ENCODE data around the gene APLF.

APLF gene

GRCh38 chr2:68562934-68563333, 95.5 kb downstream of the APLF start:
- H3K27me3 ChIP-seq (ENCODE audit: low read length), result no peaks in the 10 kb centered on the region
- H4K20me1 ChIP-seq (ENCODE audit: low read depth, low read length), result no peaks in the 10 kb centered on the region
- H3K4me2 ChIP-seq (ENCODE audit: low read depth, low read length, poor library complexity, severe bottlenecking), result no peak overlapping the region
- H3K36me3 ChIP-seq (ENCODE audit: low read length), result no peaks in the 10 kb centered on the region
- no peak overlapping the region for H3K27ac ChIP-seq (ENCODE audit: low read depth, low read length)
- no peaks in the 10 kb centered on the region for H3K9me3 ChIP-seq (ENCODE audit: insufficient read depth, low read length)
- TF ChIP-seq CTCF (IDR thresholded peaks at IDR 0.05; ENCODE audit: insufficient read depth, low read length, poor library complexity, severe bottlenecking) (no peak), EZH2phosphoT487 (conservative IDR thresholded peaks at IDR 0.05; ENCODE audit: low read length) (no peak)
- no peak overlapping the region for H3K4me3 ChIP-seq (ENCODE audit: insufficient read depth, low read length, poor library complexity, severe bottlenecking)
- no peak overlapping the region for H2AFZ ChIP-seq (ENCODE audit: low read depth, low read length, severe bottlenecking)
- H3K79me2 ChIP-seq (ENCODE audit: insufficient read depth, low read length), result no peaks in the 10 kb centered on the region
- no peaks in the 10 kb centered on the region for H3F3A ChIP-seq (ENCODE audit: insufficient read depth)
- H3K9ac ChIP-seq (ENCODE audit: low read length), result no peak overlapping the region
- H3K9me2 ChIP-seq (replicated peaks; ENCODE audit: insufficient read depth, low read length), result no peaks in the 10 kb centered on the region

GRCh38 chr2:68564426-68564825, 97.0 kb downstream of the APLF start:
- no peak for TF ChIP-seq EZH2phosphoT487 (conservative IDR thresholded peaks at IDR 0.05; ENCODE audit: low read length)
- TF ChIP-seq CTCF (IDR thresholded peaks at IDR 0.05; ENCODE audit: insufficient read depth, low read length, poor library complexity, severe bottlenecking), result no peak
- H3F3A ChIP-seq (ENCODE audit: insufficient read depth), result no peaks in the 10 kb centered on the region
- H3K27me3 ChIP-seq (ENCODE audit: low read length), result no peaks in the 10 kb centered on the region
- H3K79me2 ChIP-seq (ENCODE audit: insufficient read depth, low read length), result no peaks in the 10 kb centered on the region
- H3K9me2 ChIP-seq (replicated peaks; ENCODE audit: insufficient read depth, low read length), result no peaks in the 10 kb centered on the region
- no peaks in the 10 kb centered on the region for H3K9me3 ChIP-seq (ENCODE audit: insufficient read depth, low read length)
- no peak overlapping the region for H3K9ac ChIP-seq (ENCODE audit: low read length)
- H3K4me2 ChIP-seq (ENCODE audit: low read depth, low read length, poor library complexity, severe bottlenecking), result no peak overlapping the region
- no peak overlapping the region for H2AFZ ChIP-seq (ENCODE audit: low read depth, low read length, severe bottlenecking)
- H3K4me3 ChIP-seq (ENCODE audit: insufficient read depth, low read length, poor library complexity, severe bottlenecking), result no peak overlapping the region
- no peak overlapping the region for H3K27ac ChIP-seq (ENCODE audit: low read depth, low read length)
- no peaks in the 10 kb centered on the region for H3K36me3 ChIP-seq (ENCODE audit: low read length)
- H4K20me1 ChIP-seq (ENCODE audit: low read depth, low read length), result no peaks in the 10 kb centered on the region

GRCh38 chr2:68565273-68565672, 97.9 kb downstream of the APLF start:
- H3K27ac ChIP-seq (ENCODE audit: low read depth, low read length), result no peak overlapping the region
- H3K36me3 ChIP-seq (ENCODE audit: low read length), result no peaks in the 10 kb centered on the region
- H2AFZ ChIP-seq (ENCODE audit: low read depth, low read length, severe bottlenecking), result no peak overlapping the region
- no peaks in the 10 kb centered on the region for H3K27me3 ChIP-seq (ENCODE audit: low read length)
- H4K20me1 ChIP-seq (ENCODE audit: low read depth, low read length), result no peaks in the 10 kb centered on the region
- no peaks in the 10 kb centered on the region for H3K9me3 ChIP-seq (ENCODE audit: insufficient read depth, low read length)
- no peak overlapping the region for H3K9ac ChIP-seq (ENCODE audit: low read length)
- H3K4me3 ChIP-seq (ENCODE audit: insufficient read depth, low read length, poor library complexity, severe bottlenecking), result no peak overlapping the region
- TF ChIP-seq CTCF (IDR thresholded peaks at IDR 0.05; ENCODE audit: insufficient read depth, low read length, poor library complexity, severe bottlenecking) (no peak), EZH2phosphoT487 (conservative IDR thresholded peaks at IDR 0.05; ENCODE audit: low read length) (no peak)
- no peaks in the 10 kb centered on the region for H3K9me2 ChIP-seq (replicated peaks; ENCODE audit: insufficient read depth, low read length)
- H3K4me2 ChIP-seq (ENCODE audit: low read depth, low read length, poor library complexity, severe bottlenecking), result no peak overlapping the region
- H3F3A ChIP-seq (ENCODE audit: insufficient read depth), result no peaks in the 10 kb centered on the region
- no peaks in the 10 kb centered on the region for H3K79me2 ChIP-seq (ENCODE audit: insufficient read depth, low read length)
